Esophagus squamous epithelium (tissue), 5 donors: ENCODE data around the gene BNIPL. TPM values are rescaled to one million over a fixed set of nuclear protein-coding genes. Genes with fewer than 3 reads are reported as not detected.
A peak's percentile ranks its signal among the peaks of the same experiment; 100 is the strongest.

ENCODE experiments used
- DNase-seq: peaks from one replicate; lab custom pipeline; 2025; lab: John Stamatoyannopoulos, UW
- H3K27ac ChIP-seq, 4 donors: fragments of 200-600 bp; sonication (generic); one replicate each; pipeline ENCODE4 v1.5.1; 2016 to 2019; ENCODE audit warnings: mild to moderate bottlenecking in 1 of 4
- H3K27me3 ChIP-seq, 4 donors: fragments of 200-600 bp; sonication (generic); 1 replicate in 3 of 4; 2 replicates in 1 of 4; pipeline versions ENCODE4 v1.5.1 to v1.6.0; 2017 to 2021; ENCODE audit warnings: antibody characterized with exemption in 1 of 4
- H3K36me3 ChIP-seq, 3 donors: fragments of 200-600 bp; sonication (generic); one replicate each; pipeline ENCODE4 v1.5.1; 2016 to 2019
- H3K4me1 ChIP-seq, 3 donors: fragments of 200-600 bp; sonication (generic); one replicate each; pipeline ENCODE4 v1.5.1; 2017 to 2019
- H3K4me3 ChIP-seq, 4 donors: fragments of 200-600 bp; sonication (generic); 1 replicate in 3 of 4; 2 replicates in 1 of 4; pipeline ENCODE4 v1.5.1; 2016 to 2019; ENCODE audit warnings: mild to moderate bottlenecking in 2 of 4, moderate library complexity in 1 of 4
- H3K9me3 ChIP-seq, 3 donors: fragments of 200-600 bp; sonication (generic); one replicate each; pipeline ENCODE4 v1.5.1; 2016 to 2019
- CTCF ChIP-seq, 6 experiments: fragments of 450-650 bp in 4 of 6; fragments of 200-600 bp in 2 of 6; sonication (generic) in 2 of 6; IDR thresholded peaks; one replicate each; pipeline ENCODE4 v1.5.1; 2016 to 2019; ENCODE audit warnings: antibody characterized with exemption in 6 of 6, mild to moderate bottlenecking in 4 of 6, moderate library complexity in 4 of 6
- POLR2A ChIP-seq, 4 donors: fragments of 450-650 bp; IDR thresholded peaks; one replicate each; pipeline ENCODE4 v1.6.1; 2017; ENCODE audit warnings: antibody characterized with exemption in 4 of 4, mild to moderate bottlenecking in 4 of 4, moderate library complexity in 3 of 4
- WGBS, 2 donors: methylation state at CpG; one replicate each; pipeline ENCODE4 v1.1.5; 2018; 5-methylcytosine and 5-hydroxymethylcytosine counted together
- intact Hi-C: fragments of 100-400 bp; cut with DNase I; formaldehyde crosslinking; loops from one replicate; pipeline ENCODE4 v1.15.0; 2022
- total RNA-seq, 4 donors: library from RNA; depleted of rRNA; stranded (reverse); fragments of >200 nt; gene quantifications; one replicate each; pipeline ENCODE4 v1.1.0, GENCODE V29; 2016
- donor health status: DM: yes; HTN: yes; CAD: no.

The BNIPL gene
- total RNA-seq, 4 donors from 2014 or later: 52.7 to 168 (median 96.1) TPM

GRCh38 chr1:151059109-151060006 lies 23.0 kb downstream of the BNIPL start, which contains the start of gene CDC42SE1:
TSS of gene CDC42SE1 (minus strand) at chr1:151059622. CDS start at chr1:151055730, 3,892 bp downstream.
- WGBS, 2 donors: 0% methylated on average over 17 to 20 of the region's 58 CpGs
- Histone ChIP-seq H3K27ac (peak within 1 kb of the TSS; percentile 98 to 99 (median 98)), H3K36me3 (peaks cover 14 to 33% (median 14%) of the 10 kb centered on the region in 3 donors), H3K27me3 (no peaks in the 10 kb centered on the region), H3K4me3 (peak within 1 kb of the TSS; percentile 83 to 99 (median 96)), H3K4me1 (peaks cover 33 to 58% (median 41%) of the 10 kb centered on the region in 3 donors), H3K9me3 (no peaks in the 10 kb centered on the region)
- DNase-seq: no peak
- intact Hi-C loops: no loop called here
- TF ChIP-seq CTCF (IDR thresholded peaks at IDR 0.05): peak; percentile 61 to 97 (median 92)
- peak in 3 of 4 donors; percentile 61 to 98 (median 78) for TF ChIP-seq POLR2A (IDR thresholded peaks at IDR 0.05)

- intact Hi-C loops: no loop called here
- WGBS, 2 donors: 0 to 1% methylated on average over 12 to 13 of the region's 15 CpGs
- H3K27ac ChIP-seq: peak within 1 kb of the TSS; percentile 98 to 99 (median 98)
Observed at GRCh38 chr1:151060007-151060656, 23.7 kb downstream of the BNIPL start, which contains the start of gene MLLT11. TSS of gene MLLT11 (plus strand) at chr1:151060397. CDS start at chr1:151067225, 6,828 bp downstream.

GRCh38 chr1:151060657-151061421 lies 24.5 kb downstream of the BNIPL start:
- peak overlapping the region; percentile 83 to 99 (median 96) for H3K4me3 ChIP-seq
- H3K9me3 ChIP-seq: no peaks in the 10 kb centered on the region
- intact Hi-C loops: no loop called here
- WGBS, 2 donors: 56% methylated on average over 3 to 4 of the region's 4 CpGs
- DNase-seq: no peak
- TF ChIP-seq POLR2A (IDR thresholded peaks at IDR 0.05): no peak
- no peak for TF ChIP-seq CTCF (IDR thresholded peaks at IDR 0.05)
- peaks cover 21 to 44% (median 31%) of the 10 kb centered on the region in 3 donors for H3K4me1 ChIP-seq
- peak overlapping the region in 2 of 4 donors; percentile 99 for H3K27ac ChIP-seq
- no peaks in the 10 kb centered on the region for H3K27me3 ChIP-seq
- peaks cover 0 to 19% (median 0%) of the 10 kb centered on the region in 3 donors for H3K36me3 ChIP-seq

More at GRCh38 chr1:151060007-151060656, 23.7 kb downstream of the BNIPL start, which contains the start of gene MLLT11:
- TF ChIP-seq CTCF (IDR thresholded peaks at IDR 0.05) (no peak), POLR2A (IDR thresholded peaks at IDR 0.05) (no peak)
- Histone ChIP-seq H3K4me3 (peak within 1 kb of the TSS; percentile 83 to 99 (median 96)), H3K27me3 (no peaks in the 10 kb centered on the region), H3K36me3 (peaks cover 6 to 26% (median 6%) of the 10 kb centered on the region in 3 donors), H3K9me3 (no peaks in the 10 kb centered on the region), H3K4me1 (peaks cover 29 to 51% (median 37%) of the 10 kb centered on the region in 3 donors)
- DNase-seq: no peak

GRCh38 chr1:151061704-151062103 lies 25.3 kb downstream of the BNIPL start:
- H3K4me3 ChIP-seq: no peak overlapping the region
- peaks cover 13 to 35% (median 23%) of the 10 kb centered on the region in 3 donors for H3K4me1 ChIP-seq
- H3K9me3 ChIP-seq: no peaks in the 10 kb centered on the region
- H3K27ac ChIP-seq: no peak overlapping the region
- intact Hi-C loops: no loop called here
- H3K27me3 ChIP-seq: no peaks in the 10 kb centered on the region
- H3K36me3 ChIP-seq: peaks cover 0 to 11% (median 0%) of the 10 kb centered on the region in 3 donors
- no peak for DNase-seq
- WGBS, 2 donors: 69 to 80% methylated on average over 2 of the region's 2 CpGs
- TF ChIP-seq POLR2A (IDR thresholded peaks at IDR 0.05): no peak
- no peak for TF ChIP-seq CTCF (IDR thresholded peaks at IDR 0.05)
